GM19240 (cell line): Measurements from ENCODE around the gene ZNF784.
"Not testable (repeated sequence)": the region's sequence is repeated elsewhere in the genome, so short reads cannot be mapped to it uniquely, and the experiment has no call there.

Experiments
- DNase-seq: peaks from one replicate; pipeline ENCODE4 v3.0.0; 2011; ENCODE audit warnings: low spot score; ENCODE audit not compliant: insufficient read length

Gene ZNF784

GRCh38 chr19:55585658-55586339 is 38.6 kb downstream of the ZNF784 start:
- no peak for DNase-seq

- DNase-seq, result no peak
These were observed 39.5 kb downstream of the ZNF784 start for GRCh38 chr19:55584871-55585270.

GRCh38 chr19:55583897-55584296 is 40.5 kb downstream of the ZNF784 start:
- not testable (repeated sequence) for DNase-seq

- not testable (repeated sequence) for DNase-seq
These were observed 42.1 kb downstream of the ZNF784 start for GRCh38 chr19:55582284-55582683.

- DNase-seq, result no peak
These were observed 42.5 kb downstream of the ZNF784 start for GRCh38 chr19:55581823-55582223.

- no peak for DNase-seq
These were observed 43.1 kb downstream of the ZNF784 start for GRCh38 chr19:55581145-55581822.

GRCh38 chr19:55580628-55581144 is 43.7 kb downstream of the ZNF784 start, which contains the start of gene ZNF579:
ZNF579 (minus strand) TSS chr19:55580848; CDS start chr19:55579639, 1,209 bp downstream.
- peak; percentile 90 for DNase-seq

GRCh38 chr19:55579766-55580621 is 44.4 kb downstream of the ZNF784 start:
- DNase-seq, result peak; percentile 30

GRCh38 chr19:55578761-55579747 is 45.3 kb downstream of the ZNF784 start:
- no peak for DNase-seq

- no peak for DNase-seq
These were observed 46.2 kb downstream of the ZNF784 start for GRCh38 chr19:55578031-55578760.

GRCh38 chr19:55576746-55577145 is 47.6 kb downstream of the ZNF784 start:
- DNase-seq, result no peak

- not testable (repeated sequence) for DNase-seq
These were observed 50.4 kb downstream of the ZNF784 start for GRCh38 chr19:55573929-55574328.
